Neuronal stem cell (in vitro differentiated cells): Measurements from ENCODE around the gene ZNF181.

Source experiments
- DNase-seq: peaks from one replicate; pipeline ENCODE4 v3.0.0-alpha.2; 2013; ENCODE audit warnings: low spot score
- H2AFZ ChIP-seq: one replicate; pipeline ENCODE4 v1.6.1; 2013; ENCODE audit warnings: mild to moderate bottlenecking, low read length, inconsistent platforms
- H2AK5ac ChIP-seq: 2 replicates; pipeline ENCODE4 v1.6.1; 2013; ENCODE audit warnings: low read depth, mild to moderate bottlenecking, inconsistent platforms, low read length, moderate library complexity, mixed read lengths
- H2BK120ac ChIP-seq: 2 replicates; pipeline ENCODE4 v1.6.1; 2013; ENCODE audit warnings: low read depth, mild to moderate bottlenecking, inconsistent platforms, low read length, moderate library complexity, mixed read lengths
- H2BK12ac ChIP-seq: one replicate; pipeline ENCODE4 v1.6.1; 2013; ENCODE audit warnings: low read length, inconsistent platforms
- H2BK15ac ChIP-seq: 2 replicates; pipeline ENCODE4 v1.6.1; 2013; ENCODE audit warnings: mild to moderate bottlenecking, low read length, inconsistent platforms, mixed read lengths
- H2BK5ac ChIP-seq: one replicate; pipeline ENCODE4 v1.6.1; 2013; ENCODE audit warnings: inconsistent platforms, mild to moderate bottlenecking, low read length, moderate library complexity
- H3K14ac ChIP-seq: one replicate; pipeline ENCODE4 v1.6.1; 2013; ENCODE audit warnings: low read length, inconsistent platforms
- H3K18ac ChIP-seq: 2 replicates; pipeline ENCODE4 v1.6.1; 2013; ENCODE audit warnings: low read length, inconsistent platforms
- H3K23ac ChIP-seq: 2 replicates; pipeline ENCODE4 v1.6.1; 2013; ENCODE audit warnings: low read depth, mild to moderate bottlenecking, mixed read lengths, low read length, inconsistent platforms; ENCODE audit not compliant: poor library complexity
- H3K27ac ChIP-seq: replicated peaks from 3 replicates; pipeline ENCODE4 v1.5.1; 2013; ENCODE audit warnings: low read length, inconsistent platforms
- H3K27me3 ChIP-seq, 3 experiments: 2 replicates each; pipeline ENCODE4 v1.6.1; 2013; ENCODE audit warnings: low read length in 3 of 3, mild to moderate bottlenecking in 2 of 3, inconsistent platforms in 1 of 3, low read depth in 1 of 3, mixed read lengths in 1 of 3, moderate library complexity in 1 of 3; ENCODE audit not compliant: control insufficient read depth in 3 of 3, insufficient read depth in 3 of 3
- H3K36me3 ChIP-seq, 2 donors: replicated peaks in 1 of 2; 2 replicates each; pipeline ENCODE4 v1.6.1; 2013; ENCODE audit warnings: low read length in 2 of 2; ENCODE audit not compliant: control insufficient read depth in 2 of 2, insufficient read depth in 2 of 2
- H3K4ac ChIP-seq: 2 replicates; pipeline ENCODE4 v1.6.1; 2013; ENCODE audit warnings: inconsistent platforms, mild to moderate bottlenecking, low read length, moderate library complexity
- H3K4me1 ChIP-seq, 2 donors: 1 replicate in 1 of 2; 2 replicates in 1 of 2; pipeline ENCODE4 v1.6.1; 2013; ENCODE audit warnings: low read length in 2 of 2, low read depth in 1 of 2; ENCODE audit not compliant: control insufficient read depth in 2 of 2, insufficient read depth in 1 of 2
- H3K4me2 ChIP-seq: one replicate; pipeline ENCODE4 v1.6.1; 2013; ENCODE audit warnings: mild to moderate bottlenecking, low read length, inconsistent platforms; ENCODE audit not compliant: insufficient read depth, poor library complexity, severe bottlenecking
- H3K4me3 ChIP-seq, 2 donors: 2 replicates each; pipeline ENCODE4 v1.5.1; 2013; ENCODE audit warnings: low read length in 2 of 2, mild to moderate bottlenecking in 2 of 2, inconsistent platforms in 1 of 2, moderate library complexity in 1 of 2
- H3K79me1 ChIP-seq: one replicate; pipeline ENCODE4 v1.6.1; 2013; ENCODE audit warnings: low read depth, mild to moderate bottlenecking, inconsistent platforms, low read length, moderate library complexity
- H3K9ac ChIP-seq: one replicate; pipeline ENCODE4 v1.6.1; 2013; ENCODE audit warnings: mild to moderate bottlenecking, low read depth, low read length, inconsistent platforms; ENCODE audit not compliant: poor library complexity
- H3K9me3 ChIP-seq, 2 donors: replicated peaks in 1 of 2; 2 replicates each; pipeline versions ENCODE3 to v1.6.1; 2013; ENCODE audit warnings: low read length in 2 of 2, mild to moderate bottlenecking in 2 of 2, inconsistent platforms in 1 of 2, low read depth in 1 of 2, mixed read lengths in 1 of 2, moderate library complexity in 1 of 2; ENCODE audit not compliant: control insufficient read depth in 2 of 2, insufficient read depth in 1 of 2
- H4K8ac ChIP-seq: one replicate; pipeline ENCODE4 v1.6.1; 2013; ENCODE audit warnings: low read depth, mild to moderate bottlenecking, inconsistent platforms, low read length, moderate library complexity
- H4K91ac ChIP-seq: one replicate; pipeline ENCODE4 v1.6.1; 2013; ENCODE audit warnings: low read length, low read depth, mild to moderate bottlenecking, inconsistent platforms; ENCODE audit not compliant: poor library complexity
- WGBS, 2 donors: extraction: QIAGEN DNeasy Blood & Tissue Kit; methylation state at CpG; one replicate each; pipeline ENCODE4 v1.1.7; 2013; ENCODE audit warnings: missing lambda C conversion rate in 2 of 2, mixed read lengths in 1 of 2; ENCODE audit not compliant: insufficient read length in 2 of 2, insufficient replicate concordance in 1 of 2; ENCODE audit errors: extremely low coverage in 2 of 2; 5-methylcytosine and 5-hydroxymethylcytosine counted together

The ZNF181 gene

GRCh38 chr19:34772697-34773554, 38.9 kb downstream of the ZNF181 start, which contains the start of gene ZNF599:
Gene ZNF599 (minus strand): TSS chr19:34773215. CDS start chr19:34772841, 374 bp downstream.
- H3K4ac ChIP-seq, result no peak within 1 kb of the TSS
- peak within 1 kb of the TSS; percentile 71 for H3K18ac ChIP-seq
- H3K9ac ChIP-seq, result peak within 1 kb of the TSS; percentile 87
- H4K91ac ChIP-seq, result no peak within 1 kb of the TSS
- no peak within 1 kb of the TSS for H2BK5ac ChIP-seq
- peaks cover 0 to 2% of the 10 kb centered on the region in 2 donors for H3K4me1 ChIP-seq
- H3K27ac ChIP-seq, result no peak within 1 kb of the TSS
- H2BK12ac ChIP-seq, result no peak within 1 kb of the TSS
- H3K23ac ChIP-seq, result peak within 1 kb of the TSS; percentile 49
- peak; percentile 79 for DNase-seq
- no peak within 1 kb of the TSS for H2BK15ac ChIP-seq
- no peak within 1 kb of the TSS for H4K8ac ChIP-seq
- H3K4me2 ChIP-seq, result peak within 1 kb of the TSS; percentile 92
- H3K4me3 ChIP-seq, result peak within 1 kb of the TSS; percentile 82 to 95
- peak within 1 kb of the TSS; percentile 94 for H2AFZ ChIP-seq
- peak within 1 kb of the TSS; percentile 51 for H3K14ac ChIP-seq
- H3K36me3 ChIP-seq, result peaks cover 4 to 26% of the 10 kb centered on the region in 2 donors
- H3K79me1 ChIP-seq, result no peaks in the 10 kb centered on the region
- peaks cover 13 to 42% of the 10 kb centered on the region in 2 donors for H3K9me3 ChIP-seq
- no peaks in the 10 kb centered on the region for H3K27me3 ChIP-seq
- H2BK120ac ChIP-seq, result no peak within 1 kb of the TSS
- no peak within 1 kb of the TSS for H2AK5ac ChIP-seq
- WGBS, 2 donors, result no CpG with 5 or more reads among the region's 69 CpGs

GRCh38 chr19:34773555-34773864, 39.5 kb downstream of the ZNF181 start:
- Histone ChIP-seq H3K9ac (no peak overlapping the region), H3K36me3 (peaks cover 2 to 21% of the 10 kb centered on the region in 2 donors), H2AFZ (peak overlapping the region; percentile 94), H3K4ac (no peak overlapping the region), H2BK120ac (no peak overlapping the region), H3K4me3 (peak overlapping the region in 1 of 2 donors; percentile 82), H2AK5ac (no peak overlapping the region), H2BK15ac (no peak overlapping the region), H4K8ac (no peak overlapping the region), H3K18ac (no peak overlapping the region), H3K14ac (no peak overlapping the region), H3K23ac (no peak overlapping the region), H3K27me3 (no peaks in the 10 kb centered on the region), H3K27ac (no peak overlapping the region), H3K79me1 (no peaks in the 10 kb centered on the region), H2BK12ac (no peak overlapping the region), H4K91ac (no peak overlapping the region), H3K4me1 (peaks cover 0 to 2% of the 10 kb centered on the region in 2 donors), H3K9me3 (peaks cover 12 to 36% of the 10 kb centered on the region in 2 donors), H3K4me2 (no peak overlapping the region), H2BK5ac (no peak overlapping the region)
- no CpG with 5 or more reads among the region's 2 CpGs for WGBS, 2 donors
- no peak for DNase-seq

- H2BK5ac ChIP-seq, result no peak overlapping the region
- H3K79me1 ChIP-seq, result no peaks in the 10 kb centered on the region
- H3K18ac ChIP-seq, result no peak overlapping the region
- no peak overlapping the region for H3K23ac ChIP-seq
- H3K27ac ChIP-seq, result no peak overlapping the region
- no peak overlapping the region for H3K4ac ChIP-seq
- no CpG with 5 or more reads among the region's 2 CpGs for WGBS, 2 donors
- no peak overlapping the region for H3K4me3 ChIP-seq
- no peak for DNase-seq
- no peaks in the 10 kb centered on the region for H3K27me3 ChIP-seq
- no peak overlapping the region for H3K4me2 ChIP-seq
- H2BK120ac ChIP-seq, result no peak overlapping the region
- no peak overlapping the region for H4K91ac ChIP-seq
- peaks cover 0 to 2% of the 10 kb centered on the region in 2 donors for H3K4me1 ChIP-seq
- H4K8ac ChIP-seq, result no peak overlapping the region
- no peak overlapping the region for H3K9ac ChIP-seq
- no peak overlapping the region for H2BK12ac ChIP-seq
- H3K36me3 ChIP-seq, result peaks cover 0 to 11% of the 10 kb centered on the region in 2 donors
- H2BK15ac ChIP-seq, result no peak overlapping the region
- H2AFZ ChIP-seq, result no peak overlapping the region
- H3K14ac ChIP-seq, result no peak overlapping the region
- no peak overlapping the region for H2AK5ac ChIP-seq
- peaks cover 14 to 23% of the 10 kb centered on the region in 2 donors for H3K9me3 ChIP-seq
Observed at GRCh38 chr19:34774857-34775256, 40.8 kb downstream of the ZNF181 start.

GRCh38 chr19:34778342-34778741, 44.3 kb downstream of the ZNF181 start:
- Histone ChIP-seq H3K23ac (no peak overlapping the region), H3K4ac (no peak overlapping the region), H3K9me3 (peaks cover 6 to 19% of the 10 kb centered on the region in 2 donors), H3K36me3 (no peaks in the 10 kb centered on the region), H2BK12ac (no peak overlapping the region), H3K27ac (no peak overlapping the region), H3K14ac (no peak overlapping the region), H4K91ac (no peak overlapping the region), H4K8ac (no peak overlapping the region), H3K4me3 (no peak overlapping the region), H2BK120ac (no peak overlapping the region), H2BK5ac (no peak overlapping the region), H2AFZ (no peak overlapping the region), H3K79me1 (no peaks in the 10 kb centered on the region), H3K9ac (no peak overlapping the region), H2BK15ac (no peak overlapping the region), H3K4me2 (no peak overlapping the region), H3K27me3 (no peaks in the 10 kb centered on the region), H2AK5ac (no peak overlapping the region), H3K18ac (no peak overlapping the region), H3K4me1 (no peaks in the 10 kb centered on the region)
- no CpG with 5 or more reads among the region's 2 CpGs for WGBS, 2 donors
- no peak for DNase-seq
